ENCODE measurements around the gene COPZ2.
A peak's percentile ranks its signal among the peaks of the same experiment; 100 is the strongest.
"Not testable (repeated sequence)": the region's sequence is repeated elsewhere in the genome, so short reads cannot be mapped to it uniquely, and the experiment has no call there.

COPZ2 gene, protein sequence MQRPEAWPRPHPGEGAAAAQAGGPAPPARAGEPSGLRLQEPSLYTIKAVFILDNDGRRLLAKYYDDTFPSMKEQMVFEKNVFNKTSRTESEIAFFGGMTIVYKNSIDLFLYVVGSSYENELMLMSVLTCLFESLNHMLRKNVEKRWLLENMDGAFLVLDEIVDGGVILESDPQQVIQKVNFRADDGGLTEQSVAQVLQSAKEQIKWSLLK

GRCh38 chr17:48037036-48037837 lies at the start of gene COPZ2:
Gene COPZ2, minus strand, starts transcription at chr17:48037797. Its CDS starts 20 bp downstream, at chr17:48037777.
- peak; percentile 72 for DNase-seq (ENCODE audit: low spot score)

DNA sequence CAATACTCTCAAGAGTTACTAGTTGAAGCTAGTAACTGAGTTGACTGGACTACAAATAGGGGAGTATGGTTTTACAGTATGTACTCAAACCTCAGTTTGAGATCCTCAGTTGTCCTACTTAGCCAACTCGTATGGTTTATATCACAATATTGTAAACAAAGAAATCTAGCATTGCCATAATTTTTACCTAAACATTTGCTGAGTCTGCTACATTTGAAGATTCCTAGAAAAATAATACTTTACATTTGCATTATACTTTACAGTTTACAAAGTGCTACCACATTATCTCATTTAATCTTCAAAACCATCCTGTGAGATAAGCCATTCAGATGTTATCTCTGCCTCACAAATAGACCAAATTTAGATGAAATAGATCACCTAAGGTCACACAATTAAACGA lies 47.3 kb upstream of the COPZ2 start:
- no peak for DNase-seq (ENCODE audit: low spot score)

GRCh38 chr17:48081858-48082257 lies 44.3 kb upstream of the COPZ2 start:
- DNase-seq (ENCODE audit: low spot score) = no peak

- DNase-seq (ENCODE audit: low spot score) = not testable (repeated sequence)
Observed at GRCh38 chr17:48077152-48077551, 39.6 kb upstream of the COPZ2 start.

- DNase-seq (ENCODE audit: low spot score) = peak; percentile 69
Observed at GRCh38 chr17:48074322-48075081, 36.9 kb upstream of the COPZ2 start.

- not testable (repeated sequence) for DNase-seq (ENCODE audit: low spot score)
Observed at GRCh38 chr17:48073566-48074094, 36.0 kb upstream of the COPZ2 start.

- not testable (repeated sequence) for DNase-seq (ENCODE audit: low spot score)
Observed at GRCh38 chr17:48072811-48073210, 35.2 kb upstream of the COPZ2 start.

DNA sequence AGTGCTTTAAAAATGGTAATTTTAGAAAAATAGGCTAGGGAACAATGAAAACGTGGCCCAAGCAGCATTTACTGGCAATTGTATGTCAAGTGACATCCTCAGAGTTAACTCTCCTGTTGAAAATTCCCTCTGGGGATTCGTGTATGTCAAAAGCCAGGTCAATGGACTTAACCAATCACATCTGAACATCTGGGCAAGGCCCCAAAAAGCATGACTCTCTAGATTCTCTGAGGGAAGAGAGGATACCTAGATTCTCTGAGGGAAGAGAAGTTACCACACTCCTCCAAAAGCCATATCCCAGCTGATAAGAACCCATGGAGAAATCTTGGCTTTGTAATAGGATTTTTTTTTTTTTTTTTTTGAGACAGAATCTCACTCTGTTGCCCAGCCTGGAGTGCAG lies 34.1 kb upstream of the COPZ2 start:
- peak; percentile 21 for DNase-seq (ENCODE audit: low spot score)

GRCh38 chr17:48070195-48070594 lies 32.6 kb upstream of the COPZ2 start:
- DNase-seq (ENCODE audit: low spot score) = no peak

DNA sequence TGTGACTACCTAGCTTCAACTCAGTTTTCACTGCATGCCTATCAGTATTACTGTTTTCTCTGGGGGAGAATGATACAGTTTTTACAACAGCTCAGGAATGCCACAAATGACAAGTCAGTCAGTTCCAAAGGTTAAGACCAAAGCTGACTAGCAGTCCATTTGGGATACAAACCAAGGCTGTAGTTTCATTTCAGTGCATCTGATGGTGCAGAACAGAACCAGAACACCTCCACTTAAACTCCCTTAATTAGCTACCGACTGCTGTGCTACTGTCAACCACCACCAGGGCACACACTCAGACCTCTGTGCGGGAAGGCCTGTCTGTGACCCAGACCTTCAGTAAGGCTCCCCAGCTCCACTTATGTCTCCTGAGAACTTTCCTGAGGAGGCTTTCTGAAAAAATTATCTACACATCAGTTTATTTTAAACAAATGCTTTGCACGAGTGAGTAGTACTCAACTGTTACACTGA lies 30.9 kb upstream of the COPZ2 start:
- DNase-seq (ENCODE audit: low spot score) = peak; percentile 70

GRCh38 chr17:48067808-48068207 lies 30.2 kb upstream of the COPZ2 start:
- DNase-seq (ENCODE audit: low spot score) = not testable (repeated sequence)

GRCh38 chr17:48067245-48067644 lies 29.6 kb upstream of the COPZ2 start:
- no peak for DNase-seq (ENCODE audit: low spot score)

DNA sequence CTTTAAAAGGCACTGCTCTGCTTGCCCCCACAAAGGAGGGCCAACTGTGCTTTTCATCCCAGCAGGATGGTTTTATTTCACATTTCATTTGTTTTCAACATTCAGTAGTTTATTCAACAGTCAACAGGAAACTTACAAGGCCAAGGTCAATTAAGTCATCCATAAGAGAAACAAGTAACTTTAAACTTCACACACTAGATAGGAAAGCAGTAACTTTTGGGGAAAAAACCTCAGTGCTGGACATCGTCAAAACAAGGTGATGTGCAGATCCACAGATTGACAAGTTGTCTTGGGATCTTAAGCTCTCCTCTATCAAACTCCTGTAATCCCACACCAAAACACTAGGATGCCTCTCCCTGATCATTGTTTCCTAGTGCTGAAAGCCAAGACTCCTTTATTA lies 29.1 kb upstream of the COPZ2 start:
- no peak for DNase-seq (ENCODE audit: low spot score)

DNA sequence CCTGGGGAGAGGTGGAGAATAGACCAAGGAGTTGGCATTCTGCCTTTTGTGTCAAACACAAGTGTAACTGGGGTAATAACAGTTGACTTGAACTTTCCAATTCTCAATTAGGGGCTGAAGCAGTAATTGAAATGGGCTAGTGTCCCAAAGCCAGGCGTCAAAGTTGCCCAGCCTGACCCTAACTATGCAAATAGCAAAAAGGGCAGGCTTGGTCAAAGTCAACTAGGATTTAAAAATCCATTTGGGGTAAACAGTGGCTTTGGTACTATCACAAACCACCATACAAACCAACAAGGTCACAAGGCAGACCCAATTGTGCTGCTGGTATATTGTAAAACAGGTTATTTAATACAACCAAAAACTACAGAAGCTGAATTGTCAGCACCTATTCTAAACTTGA lies 28.6 kb upstream of the COPZ2 start:
- no peak for DNase-seq (ENCODE audit: low spot score)

DNA sequence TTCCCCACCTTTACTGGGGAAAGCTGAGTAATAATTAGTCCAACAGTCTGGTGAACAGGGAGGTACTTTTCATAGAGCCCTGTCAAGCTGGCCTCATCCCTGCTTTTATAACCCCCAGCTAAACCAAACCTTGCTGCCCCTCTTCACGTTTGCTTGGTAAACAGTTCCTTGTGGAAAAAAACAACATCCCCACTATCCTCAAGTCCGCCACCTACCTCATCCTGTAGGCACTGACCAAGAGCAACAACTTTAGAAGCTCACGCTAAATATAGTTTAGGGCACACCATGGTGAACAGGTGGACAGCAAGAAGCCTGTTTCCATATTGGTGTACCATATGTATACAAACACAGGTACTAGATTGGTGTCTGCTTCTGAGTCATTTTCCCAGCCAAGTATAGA lies 27.0 kb upstream of the COPZ2 start:
- DNase-seq (ENCODE audit: low spot score) = no peak

- no peak for DNase-seq (ENCODE audit: low spot score)
Observed at GRCh38 chr17:48062273-48062672, 24.7 kb upstream of the COPZ2 start.

GRCh38 chr17:48060249-48060648 lies 22.7 kb upstream of the COPZ2 start:
- no peak for DNase-seq (ENCODE audit: low spot score)

DNA sequence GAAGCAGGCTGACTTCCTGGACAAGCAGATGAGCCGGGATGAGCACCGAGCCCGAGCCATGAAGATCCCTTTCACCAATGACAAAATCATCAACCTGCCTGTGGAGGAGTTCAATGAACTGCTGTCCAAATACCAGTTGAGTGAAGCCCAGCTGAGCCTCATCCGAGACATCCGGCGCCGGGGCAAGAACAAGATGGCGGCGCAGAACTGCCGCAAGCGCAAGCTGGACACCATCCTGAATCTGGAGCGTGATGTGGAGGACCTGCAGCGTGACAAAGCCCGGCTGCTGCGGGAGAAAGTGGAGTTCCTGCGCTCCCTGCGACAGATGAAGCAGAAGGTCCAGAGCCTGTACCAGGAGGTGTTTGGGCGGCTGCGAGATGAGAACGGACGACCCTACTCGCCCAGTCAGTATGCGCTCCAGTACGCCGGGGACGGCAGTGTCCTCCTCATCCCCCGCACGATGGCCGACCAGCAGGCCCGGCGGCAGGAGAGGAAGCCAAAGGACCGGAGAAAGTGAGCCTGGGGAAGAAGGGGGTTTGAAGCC lies 21.6 kb upstream of the COPZ2 start:
- no peak for DNase-seq (ENCODE audit: low spot score)

GRCh38 chr17:48058393-48059124 lies 21.0 kb upstream of the COPZ2 start:
- DNase-seq (ENCODE audit: low spot score) = no peak

- no peak for DNase-seq (ENCODE audit: low spot score)
Observed at GRCh38 chr17:48057626-48058025, 20.0 kb upstream of the COPZ2 start.

- no peak for DNase-seq (ENCODE audit: low spot score)
Observed at GRCh38 chr17:48056879-48057278, 19.3 kb upstream of the COPZ2 start.

Data from AG08395 (cell line).